ENCODE data around the gene PHEX.
"Not testable (repeated sequence)": the region's sequence is repeated elsewhere in the genome, so short reads cannot be mapped to it uniquely, and the experiment has no call there.

- TF ChIP-seq USF2 (CRISPR knock-in tag; IDR thresholded peaks at IDR 0.05); JUN (CRISPR knock-in tag; IDR thresholded peaks at IDR 0.05); NR1H2 (CRISPR knock-in tag; IDR thresholded peaks at IDR 0.05); HMGA2 (CRISPR knock-in tag; IDR thresholded peaks at IDR 0.05); CTCF (IDR thresholded peaks at IDR 0.05); E2F1 (CRISPR knock-in tag; IDR thresholded peaks at IDR 0.05); CDX4 (CRISPR knock-in tag; IDR thresholded peaks at IDR 0.05; ENCODE audit: borderline replicate concordance); SMAD3 (CRISPR knock-in tag; IDR thresholded peaks at IDR 0.05; ENCODE audit: borderline replicate concordance); ELF4 (CRISPR knock-in tag; IDR thresholded peaks at IDR 0.05; ENCODE audit: low read depth); MAX (CRISPR knock-in tag; IDR thresholded peaks at IDR 0.05); CREB1 (CRISPR knock-in tag; IDR thresholded peaks at IDR 0.05); AFF4 (CRISPR knock-in tag; IDR thresholded peaks at IDR 0.05; ENCODE audit: borderline replicate concordance); ZNF232 (CRISPR knock-in tag; IDR thresholded peaks at IDR 0.05): not testable (repeated sequence)
Measured at GRCh38 chrX:22289209-22289608, 257.1 kb downstream of the PHEX start.
